GM18526 (cell line): ENCODE measurements around the gene FGR.

Experiments
- POLR2A ChIP-seq: IDR thresholded peaks from 3 replicates; pipeline ENCODE4 v1.6.1; 2011; ENCODE audit not compliant: insufficient read length; ENCODE audit errors: extremely low read depth

Gene FGR

DNA sequence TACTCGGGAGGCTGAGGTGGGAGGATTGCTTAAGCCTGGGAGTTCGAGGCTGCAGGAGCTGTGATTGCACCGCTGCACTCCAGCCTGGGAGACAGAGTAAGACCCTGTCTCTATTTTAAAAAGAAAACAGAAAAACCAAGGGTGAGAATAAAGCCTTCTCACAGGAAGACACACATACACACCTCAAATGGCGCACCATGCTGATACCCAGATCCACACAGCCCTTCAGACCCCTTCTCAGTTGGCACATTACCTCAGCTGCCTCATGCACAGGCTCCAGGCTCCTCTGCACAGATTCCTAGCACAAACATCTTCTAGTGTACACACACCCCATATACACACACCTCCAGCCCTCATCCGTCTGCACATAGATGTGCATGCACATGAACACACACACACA, 7.9 kb downstream of the FGR start:
- TF ChIP-seq POLR2A, result no peak

DNA sequence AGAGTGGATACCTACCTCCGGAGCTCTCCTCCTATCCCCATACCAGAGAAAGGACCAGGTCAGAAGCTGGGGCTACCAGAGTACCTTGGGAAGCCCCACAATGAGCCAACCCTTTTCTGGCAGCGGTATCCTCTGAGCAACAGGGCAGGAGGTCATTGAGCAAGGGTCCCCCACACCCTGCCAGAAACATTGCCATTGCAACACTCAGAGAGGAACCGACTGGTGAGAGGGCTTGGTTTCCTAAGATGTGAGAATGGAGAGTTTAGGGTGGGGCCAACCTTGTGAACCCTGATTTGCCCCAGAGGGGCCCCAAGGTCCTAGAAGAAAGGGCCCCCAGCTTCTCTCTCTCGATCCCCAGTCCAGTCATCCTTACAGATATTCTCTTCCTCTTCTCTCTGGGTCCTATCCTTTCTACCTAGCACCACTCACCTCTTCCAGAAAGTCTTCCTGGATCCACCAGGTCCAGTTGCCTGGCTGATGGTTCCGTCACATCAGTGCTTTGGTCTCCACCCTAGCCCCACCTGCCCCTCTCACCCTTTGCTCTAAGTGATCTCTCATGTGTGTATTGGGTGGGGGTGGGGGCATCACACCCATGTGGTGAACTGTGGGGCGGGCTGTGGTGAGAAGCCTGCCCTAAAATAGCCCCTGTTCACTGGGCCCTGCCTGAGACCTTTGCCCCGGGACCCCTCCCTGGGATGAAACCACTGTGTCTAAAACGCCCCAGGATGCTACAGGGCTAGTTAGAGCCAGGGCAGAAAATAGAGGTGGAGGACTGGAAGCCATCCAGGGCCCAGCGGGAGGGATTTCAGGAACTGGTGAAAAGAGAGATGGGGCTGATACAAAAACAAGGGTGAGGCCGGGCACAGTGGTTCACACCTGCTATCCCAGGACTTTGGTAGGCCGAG, 8.7 kb downstream of the FGR start:
- TF ChIP-seq POLR2A, result peak; percentile 39

GRCh38 chr1:27624467-27625178, 10.4 kb downstream of the FGR start:
- peak; percentile 24 for TF ChIP-seq POLR2A

GRCh38 chr1:27623327-27624212, 11.4 kb downstream of the FGR start:
- TF ChIP-seq POLR2A, result no peak

DNA sequence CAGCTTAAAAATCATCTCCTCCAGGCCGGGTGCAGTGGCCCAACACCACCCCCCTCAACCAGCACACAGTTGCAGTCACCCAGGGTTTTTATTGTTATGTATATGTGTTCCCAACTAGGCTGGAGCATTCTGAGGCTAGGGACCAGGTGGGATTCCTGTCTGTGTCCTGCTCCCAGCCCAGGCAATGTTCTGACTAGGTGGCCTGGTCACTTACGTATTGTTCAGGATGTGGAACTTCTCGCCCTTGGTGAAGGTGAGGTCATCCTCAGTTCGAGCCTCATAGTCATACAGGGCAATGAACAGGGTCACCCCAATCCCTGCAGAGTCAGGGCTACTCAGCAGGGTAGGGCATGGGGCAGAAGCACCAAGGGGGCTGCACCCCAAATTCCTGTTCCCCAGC, 12.2 kb downstream of the FGR start:
- no peak for TF ChIP-seq POLR2A

- TF ChIP-seq POLR2A, result no peak
These were observed 13.7 kb downstream of the FGR start for GRCh38 chr1:27621051-27621920.

GRCh38 chr1:27618341-27619082, 16.5 kb downstream of the FGR start:
- no peak for TF ChIP-seq POLR2A

DNA sequence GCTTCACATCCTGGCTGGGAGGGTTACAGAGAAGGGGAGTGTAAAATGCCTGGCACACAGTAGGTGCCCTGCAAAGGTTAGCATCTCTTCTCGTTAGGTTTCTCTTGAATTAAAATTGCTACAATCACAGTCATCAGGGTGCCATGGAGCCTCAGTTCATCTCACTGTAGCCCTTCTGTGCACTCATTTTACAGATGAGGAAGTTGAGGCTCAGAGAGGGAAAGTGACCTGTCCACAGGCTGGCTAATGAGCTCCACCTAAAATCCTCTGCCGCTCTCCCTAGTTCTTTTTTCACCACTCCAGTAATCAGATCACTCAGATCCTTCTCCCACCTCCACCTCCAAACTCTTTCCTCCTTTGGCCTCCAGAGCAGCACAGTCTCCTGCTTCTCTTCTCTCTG, 17.6 kb downstream of the FGR start:
- no peak for TF ChIP-seq POLR2A

DNA sequence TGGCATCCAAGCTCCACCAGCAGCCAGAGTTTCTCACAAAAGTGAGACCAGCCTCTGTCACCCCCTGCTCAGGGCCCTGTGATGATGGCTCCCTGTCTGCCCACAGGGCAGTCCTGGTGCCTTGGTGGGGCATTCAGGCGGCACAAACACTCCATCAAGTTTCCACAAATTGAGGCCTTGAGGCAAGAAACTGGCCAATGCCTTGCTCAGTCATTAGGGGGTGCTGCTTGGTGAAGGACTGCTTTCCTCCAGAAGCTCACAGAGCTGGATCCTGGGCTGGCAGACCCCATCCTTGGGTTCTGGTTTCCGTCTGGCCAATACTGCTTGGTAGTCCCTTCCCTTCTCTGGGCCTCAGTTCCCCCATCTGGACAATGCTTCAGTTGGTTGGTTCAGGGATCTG, 18.5 kb downstream of the FGR start:
- TF ChIP-seq POLR2A, result no peak

DNA sequence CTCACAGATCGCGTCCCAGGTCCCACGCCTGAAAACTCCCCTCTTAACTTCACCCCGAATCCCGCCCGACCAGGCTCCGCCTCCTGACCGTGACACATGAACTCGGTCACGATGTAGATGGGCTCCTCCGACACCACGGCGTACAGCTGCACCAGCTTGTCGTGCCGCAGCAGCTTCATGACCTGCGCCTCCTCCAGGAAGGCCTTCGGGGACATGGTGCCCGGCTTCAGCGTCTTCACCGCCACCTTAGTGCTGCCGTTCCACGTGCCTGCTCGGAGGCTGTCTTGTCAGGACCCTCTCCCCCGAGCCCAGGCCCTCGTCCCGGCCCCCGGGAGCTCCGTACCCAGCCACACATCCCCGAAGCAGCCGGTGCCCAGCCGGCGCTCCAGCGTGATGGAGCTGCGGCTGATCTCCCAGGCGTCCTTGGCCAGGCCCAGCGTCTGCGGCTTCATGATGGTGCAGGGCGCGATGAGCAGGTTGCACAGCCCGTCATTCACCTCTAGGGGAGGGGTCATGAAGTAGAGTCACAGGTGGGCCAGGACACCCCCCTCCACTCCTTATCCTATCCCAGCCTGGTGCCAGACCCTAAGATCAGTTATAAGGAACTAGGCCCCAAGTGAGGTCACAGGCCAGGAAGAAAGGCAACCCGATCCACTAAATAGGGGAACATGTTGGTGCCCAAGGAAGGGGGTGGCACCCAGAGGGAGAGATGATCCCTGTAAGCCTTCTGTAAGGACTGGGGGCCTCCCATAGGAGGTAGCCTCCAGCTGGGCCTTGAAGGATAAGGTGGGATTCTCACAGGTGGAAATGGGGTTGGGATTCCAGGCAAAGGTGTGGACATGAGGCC, 19.4 kb downstream of the FGR start:
- TF ChIP-seq POLR2A, result no peak

DNA sequence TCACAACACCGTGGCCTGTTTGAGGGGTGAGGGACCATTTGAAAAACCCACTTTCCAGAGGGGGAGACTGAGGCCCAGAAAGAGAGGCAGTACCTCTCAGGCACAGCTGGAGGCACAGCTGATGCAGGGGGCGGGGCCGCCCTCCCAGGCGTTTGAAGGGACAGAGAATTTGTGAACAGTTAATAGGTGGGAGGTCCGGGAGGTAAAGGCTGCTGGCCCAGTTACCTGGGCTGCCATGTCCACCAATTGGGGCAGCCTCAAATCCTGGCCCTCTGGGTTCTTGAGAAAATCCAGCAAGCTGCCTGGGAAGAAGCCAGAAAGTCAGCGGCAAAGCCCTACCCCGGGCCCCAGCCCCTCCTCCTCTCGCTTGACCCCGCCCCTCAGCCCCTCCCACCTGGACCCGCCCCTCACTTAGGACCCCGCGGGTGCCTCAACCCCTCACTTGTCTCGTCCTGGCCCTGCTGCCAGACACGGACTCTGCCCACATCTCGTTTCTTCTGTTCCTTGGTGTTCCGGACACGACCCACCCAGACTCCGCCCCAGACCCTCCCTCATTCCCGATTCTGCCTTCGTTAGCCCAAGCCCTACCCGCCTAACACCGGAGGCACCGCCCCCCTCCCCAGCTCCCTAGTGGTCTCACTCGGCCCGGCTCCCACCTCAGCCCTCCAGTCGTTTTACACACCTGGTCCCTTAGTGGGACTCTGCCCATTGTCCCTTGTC, 20.2 kb downstream of the FGR start:
- TF ChIP-seq POLR2A, result no peak

- no peak for TF ChIP-seq POLR2A
These were observed 20.9 kb downstream of the FGR start for GRCh38 chr1:27614043-27614624.
